Measurements from ENCODE around the gene SELENOO. TPM values are rescaled to one million over a fixed set of nuclear protein-coding genes. Genes with fewer than 3 reads are reported as not detected.

The SELENOO gene
- total and polyA plus RNA-seq, 8 donors: 18.5 to 28.9 (median 21.8) TPM

DNA sequence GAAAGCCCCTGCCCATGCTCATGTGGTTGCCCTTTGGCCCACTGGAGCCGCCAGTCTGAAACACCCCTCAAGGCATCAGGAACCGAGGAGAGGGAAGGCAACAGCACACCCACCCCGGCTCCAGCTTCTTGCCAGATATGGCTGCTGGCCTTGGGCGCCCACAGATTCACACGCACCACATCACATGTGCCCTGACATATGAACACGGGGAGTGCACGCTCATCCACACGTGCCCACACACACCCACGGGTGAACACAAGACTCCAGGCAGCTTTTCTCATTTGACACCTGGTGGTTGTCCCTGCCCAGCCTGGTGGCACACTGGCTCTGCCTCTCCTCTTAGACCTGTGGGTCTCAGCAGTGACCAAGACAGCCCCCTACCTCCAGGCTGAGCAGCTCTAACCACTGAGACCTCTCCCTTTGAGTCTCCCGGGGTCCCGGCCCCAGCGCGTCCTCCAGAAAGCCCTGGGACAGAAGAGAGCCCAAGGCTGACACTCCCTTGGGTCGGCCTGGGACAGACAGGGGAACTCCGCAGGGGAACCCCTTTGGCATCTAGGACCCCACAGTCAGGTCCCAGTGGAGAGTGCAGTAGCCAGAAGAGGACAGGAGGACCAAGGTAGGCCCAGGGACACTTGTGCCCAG lies 63.4 kb downstream of the SELENOO start:
- Histone ChIP-seq H3K27ac (no peak overlapping the region), H3K27me3 (peaks cover 0 to 76% of the 10 kb centered on the region in 2 donors), H3K4me1 (peaks cover 5 to 48% of the 10 kb centered on the region in 2 donors), H3K4me3 (no peak overlapping the region), H3K36me3 (peaks cover 0 to 4% of the 10 kb centered on the region in 2 donors), H3K9me3 (no peaks in the 10 kb centered on the region)
- ATAC-seq: no peak
- DNase-seq: no peak
- TF ChIP-seq, protein P1, sequence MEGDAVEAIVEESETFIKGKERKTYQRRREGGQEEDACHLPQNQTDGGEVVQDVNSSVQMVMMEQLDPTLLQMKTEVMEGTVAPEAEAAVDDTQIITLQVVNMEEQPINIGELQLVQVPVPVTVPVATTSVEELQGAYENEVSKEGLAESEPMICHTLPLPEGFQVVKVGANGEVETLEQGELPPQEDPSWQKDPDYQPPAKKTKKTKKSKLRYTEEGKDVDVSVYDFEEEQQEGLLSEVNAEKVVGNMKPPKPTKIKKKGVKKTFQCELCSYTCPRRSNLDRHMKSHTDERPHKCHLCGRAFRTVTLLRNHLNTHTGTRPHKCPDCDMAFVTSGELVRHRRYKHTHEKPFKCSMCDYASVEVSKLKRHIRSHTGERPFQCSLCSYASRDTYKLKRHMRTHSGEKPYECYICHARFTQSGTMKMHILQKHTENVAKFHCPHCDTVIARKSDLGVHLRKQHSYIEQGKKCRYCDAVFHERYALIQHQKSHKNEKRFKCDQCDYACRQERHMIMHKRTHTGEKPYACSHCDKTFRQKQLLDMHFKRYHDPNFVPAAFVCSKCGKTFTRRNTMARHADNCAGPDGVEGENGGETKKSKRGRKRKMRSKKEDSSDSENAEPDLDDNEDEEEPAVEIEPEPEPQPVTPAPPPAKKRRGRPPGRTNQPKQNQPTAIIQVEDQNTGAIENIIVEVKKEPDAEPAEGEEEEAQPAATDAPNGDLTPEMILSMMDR (IDR thresholded peaks at IDR 0.05): no peak
- intact Hi-C loops (cut with DNase I): no loop called here

DNA sequence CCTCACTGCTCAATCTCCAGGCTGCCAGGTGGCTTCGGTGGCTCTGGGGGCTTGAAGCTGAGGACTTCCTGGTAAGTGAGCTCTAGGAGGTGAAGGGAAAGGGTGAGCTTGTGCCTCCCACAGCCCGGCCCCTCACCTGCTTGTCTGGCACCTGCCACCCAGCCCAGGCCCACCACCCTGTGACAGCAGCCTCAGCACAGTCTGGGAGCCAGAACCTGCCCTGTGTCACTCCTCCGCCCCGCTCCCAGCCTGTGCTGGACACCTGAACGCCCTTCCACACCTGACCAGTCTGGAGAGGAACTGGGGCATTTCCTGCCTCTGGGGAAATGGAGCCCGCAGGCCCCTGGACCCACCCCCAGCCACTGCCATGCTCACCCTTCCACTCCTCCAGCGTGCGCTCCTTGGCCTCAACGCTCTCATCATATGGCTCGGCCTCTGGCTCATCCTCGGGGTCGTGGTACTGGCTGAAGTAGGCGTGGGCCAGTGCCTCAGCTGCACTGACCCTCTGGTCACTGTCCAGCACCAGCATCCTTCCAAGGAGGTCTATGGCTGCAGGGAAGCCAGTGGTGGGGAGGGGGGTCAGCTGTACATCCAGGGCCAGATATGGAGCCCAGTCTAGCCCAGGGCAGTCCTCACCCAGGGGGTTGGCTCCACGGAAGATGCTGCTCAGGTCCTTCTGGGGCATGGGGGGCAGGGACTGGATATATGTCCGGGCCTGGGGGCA lies 64.3 kb downstream of the SELENOO start:
- H3K4me1 ChIP-seq: peaks cover 5 to 57% of the 10 kb centered on the region in 2 donors
- no peak for DNase-seq
- H3K36me3 ChIP-seq: peaks cover 0 to 4% of the 10 kb centered on the region in 2 donors
- no peaks in the 10 kb centered on the region for H3K9me3 ChIP-seq
- ATAC-seq: no peak
- no peak overlapping the region for H3K27ac ChIP-seq
- peaks cover 0 to 78% of the 10 kb centered on the region in 2 donors for H3K27me3 ChIP-seq
- TF ChIP-seq, protein P1 (IDR thresholded peaks at IDR 0.05): no peak
- intact Hi-C loops (cut with DNase I): no loop called here
- no peak overlapping the region for H3K4me3 ChIP-seq

DNA sequence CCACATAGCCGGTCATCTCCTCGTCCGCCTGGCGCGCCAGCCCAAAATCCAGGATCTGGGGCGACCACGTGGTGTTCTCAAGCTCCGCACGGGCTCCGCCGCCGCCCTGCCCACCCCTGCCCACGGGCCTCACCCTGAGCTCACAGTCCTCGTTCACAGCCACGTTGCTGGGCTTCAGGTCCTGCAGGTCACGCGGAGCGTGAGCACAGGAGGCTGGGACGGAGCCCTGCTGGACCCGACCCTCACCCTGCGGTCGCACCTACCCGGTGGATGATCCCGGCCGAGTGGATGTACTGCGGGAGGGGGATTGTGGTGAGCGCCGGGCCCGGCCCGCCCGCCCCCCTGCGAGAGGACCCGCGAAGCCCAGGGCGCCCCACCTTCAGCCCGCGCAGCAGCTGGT lies 66.2 kb downstream of the SELENOO start:
- Histone ChIP-seq H3K9me3 (no peaks in the 10 kb centered on the region), H3K27ac (no peak overlapping the region), H3K36me3 (peaks cover 0 to 4% of the 10 kb centered on the region in 2 donors), H3K4me3 (no peak overlapping the region), H3K27me3 (peaks cover 0 to 76% of the 10 kb centered on the region in 2 donors), H3K4me1 (peaks cover 21 to 55% of the 10 kb centered on the region in 2 donors)
- TF ChIP-seq, protein P1 (IDR thresholded peaks at IDR 0.05): no peak
- intact Hi-C loops (cut with DNase I): no loop called here
- DNase-seq (no peak), ATAC-seq (no peak)

Other genes with a start within 250 kb of the SELENOO start
- gene PIM3, start 240.2 kb upstream of the SELENOO start, total RNA-seq: 100 to 1,000 TPM in 1 of 2 donors, 10 to 100 TPM in 1; 80.6 to 129 TPM
- gene PIM3, start 240.2 kb upstream of the SELENOO start, polyA plus RNA-seq (ENCODE audit: insufficient read length in 6 of 6): 10 to 100 TPM; 21.3 to 40.4 (median 30.0) TPM
- gene IL17REL, start 188.2 kb upstream of the SELENOO start, total RNA-seq: not detected
- gene IL17REL, start 188.2 kb upstream of the SELENOO start, polyA plus RNA-seq (ENCODE audit: insufficient read length in 6 of 6): under 1 TPM in 5 of 6 donors, not detected in 1; 0.06 to 0.17 (median 0.07) TPM
- gene TTLL8, start 142.7 kb upstream of the SELENOO start, total RNA-seq: not detected
- not detected for gene TTLL8, start 142.7 kb upstream of the SELENOO start, polyA plus RNA-seq (ENCODE audit: insufficient read length in 6 of 6)
- 1 to 10 TPM in 1 of 2 donors, under 1 TPM in 1; 0.39 to 2.9 TPM for gene MLC1, start 115.6 kb upstream of the SELENOO start, total RNA-seq
- gene MLC1, start 115.6 kb upstream of the SELENOO start, polyA plus RNA-seq (ENCODE audit: insufficient read length in 6 of 6): 1 to 10 TPM; 1.5 to 3.0 (median 2.1) TPM
- gene MOV10L1, start 111.0 kb upstream of the SELENOO start, total RNA-seq: 1 to 10 TPM in 1 of 2 donors, under 1 TPM in 1; 0.37 to 1.7 TPM
- 1 to 10 TPM; 1.7 to 4.7 (median 2.7) TPM for gene MOV10L1, start 111.0 kb upstream of the SELENOO start, polyA plus RNA-seq (ENCODE audit: insufficient read length in 6 of 6)
- 1 to 10 TPM; 2.1 to 4.6 TPM for gene PANX2, start 30.3 kb upstream of the SELENOO start, total RNA-seq
- under 1 TPM; 0.51 to 0.84 (median 0.61) TPM for gene PANX2, start 30.3 kb upstream of the SELENOO start, polyA plus RNA-seq (ENCODE audit: insufficient read length in 6 of 6)
- 10 to 100 TPM; 37.5 to 54.2 TPM for gene TRABD, start 15.1 kb upstream of the SELENOO start, total RNA-seq
- 10 to 100 TPM; 16.0 to 29.1 (median 22.1) TPM for gene TRABD, start 15.1 kb upstream of the SELENOO start, polyA plus RNA-seq (ENCODE audit: insufficient read length in 6 of 6)
- 10 to 100 TPM; 40.8 to 41.3 TPM for gene TUBGCP6, start 44.0 kb downstream of the SELENOO start, total RNA-seq
- gene TUBGCP6, start 44.0 kb downstream of the SELENOO start, polyA plus RNA-seq (ENCODE audit: insufficient read length in 6 of 6): 10 to 100 TPM; 37.2 to 50.1 (median 44.5) TPM
- 10 to 100 TPM; 39.1 to 42.2 TPM for gene HDAC10, start 50.3 kb downstream of the SELENOO start, total RNA-seq
- 10 to 100 TPM; 23.9 to 39.6 (median 34.0) TPM for gene HDAC10, start 50.3 kb downstream of the SELENOO start, polyA plus RNA-seq (ENCODE audit: insufficient read length in 6 of 6)
- gene MAPK12, start 60.7 kb downstream of the SELENOO start, total RNA-seq: 10 to 100 TPM; 11.6 to 14.6 TPM
- 10 to 100 TPM; 14.2 to 31.4 (median 23.2) TPM for gene MAPK12, start 60.7 kb downstream of the SELENOO start, polyA plus RNA-seq (ENCODE audit: insufficient read length in 6 of 6)
- 10 to 100 TPM; 10.3 to 15.1 TPM for gene MAPK11, start 69.4 kb downstream of the SELENOO start, total RNA-seq
- gene MAPK11, start 69.4 kb downstream of the SELENOO start, polyA plus RNA-seq (ENCODE audit: insufficient read length in 6 of 6): 10 to 100 TPM; 12.9 to 21.5 (median 14.7) TPM
- gene PLXNB2, start 106.6 kb downstream of the SELENOO start, total RNA-seq: 100 to 1,000 TPM; 237 to 391 TPM
- 100 to 1,000 TPM; 116 to 149 (median 137) TPM for gene PLXNB2, start 106.6 kb downstream of the SELENOO start, polyA plus RNA-seq (ENCODE audit: insufficient read length in 6 of 6)
- gene DENND6B, start 126.0 kb downstream of the SELENOO start, total RNA-seq: 1 to 10 TPM; 7.3 to 8.2 TPM
- gene DENND6B, start 126.0 kb downstream of the SELENOO start, polyA plus RNA-seq (ENCODE audit: insufficient read length in 6 of 6): 10 to 100 TPM in 5 of 6 donors, 1 to 10 TPM in 1; 9.0 to 18.8 (median 14.0) TPM
- 10 to 100 TPM; 41.5 to 53.0 TPM for gene PPP6R2, start 142.3 kb downstream of the SELENOO start, total RNA-seq
- 10 to 100 TPM; 36.9 to 60.1 (median 40.8) TPM for gene PPP6R2, start 142.3 kb downstream of the SELENOO start, polyA plus RNA-seq (ENCODE audit: insufficient read length in 6 of 6)